NCI-H187 treated with DMSO at 0.1 percent for 48 hours (cell line): ENCODE measurements around the gene MAGEA12.
"Not testable (repeated sequence)": the region's sequence is repeated elsewhere in the genome, so short reads cannot be mapped to it uniquely, and the experiment has no call there.

Experiments used
- DNase-seq: peaks from one replicate; lab custom pipeline; 2025; lab: John Stamatoyannopoulos, UW

Gene MAGEA12

DNA sequence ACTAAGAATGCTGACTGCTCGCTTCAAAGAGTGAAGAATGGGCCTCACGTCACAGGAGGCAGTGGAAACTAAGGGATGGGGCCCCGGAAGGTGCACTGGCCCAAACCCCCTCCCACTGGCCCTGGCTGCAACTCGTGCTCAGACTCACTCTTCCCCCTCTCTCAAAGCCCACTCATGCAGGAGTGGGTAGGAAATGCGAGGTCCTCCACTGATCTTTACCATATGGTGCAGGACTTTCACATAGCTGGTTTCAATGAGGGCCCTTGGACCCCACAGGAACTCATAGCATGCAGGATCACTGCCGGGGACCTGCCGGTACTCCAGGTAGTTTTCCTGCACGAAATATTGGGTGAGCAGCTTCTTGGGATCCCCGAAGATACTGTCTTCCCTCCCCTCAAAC lies 33.0 kb downstream of the MAGEA12 start:
- DNase-seq = not testable (repeated sequence)

DNA sequence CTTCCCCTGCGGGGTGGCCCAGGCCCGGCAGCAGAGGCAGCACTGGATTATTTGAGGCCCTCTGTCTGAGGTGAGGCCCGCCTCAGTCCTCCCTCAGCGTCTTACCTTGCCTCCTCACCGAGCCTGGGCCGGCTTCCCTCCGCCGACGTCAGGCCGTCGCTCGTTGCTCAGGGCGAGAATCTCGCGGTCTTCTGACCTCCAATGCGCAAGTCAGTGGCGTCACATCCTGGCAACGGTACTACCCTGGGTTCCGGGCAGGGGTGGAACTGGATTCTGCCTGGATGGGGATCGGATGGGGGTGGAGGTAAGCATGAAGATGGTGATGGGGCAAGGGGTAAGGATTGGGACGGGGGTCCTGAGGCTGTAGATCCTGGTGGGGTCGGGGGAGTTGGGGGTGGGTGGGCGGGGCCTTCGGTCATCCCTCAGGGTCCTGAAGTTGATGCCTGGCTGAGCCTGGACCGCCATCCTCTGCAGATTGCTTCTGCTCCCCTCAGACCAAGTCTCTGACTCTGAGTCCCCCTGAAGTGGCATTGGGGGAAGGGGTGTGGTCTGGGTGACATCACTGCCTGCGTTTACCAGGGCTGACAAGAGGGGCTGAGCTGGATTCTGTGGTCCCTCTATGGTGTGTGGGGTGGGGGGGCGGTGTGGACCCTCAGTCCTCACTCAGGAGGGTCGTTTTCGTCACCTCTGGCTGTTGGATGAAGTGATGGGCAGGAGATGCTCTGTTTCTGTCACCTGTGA lies 36.2 kb downstream of the MAGEA12 start, which contains the start of gene MAGEA6:
MAGEA6 (minus strand) TSS at position 141 of the 741 bp plus-strand sequence. CDS start 2,039 bp downstream, outside the sequence.
- not testable (repeated sequence) for DNase-seq

GRCh38 chrX:152787062-152787461 lies 53.5 kb downstream of the MAGEA12 start:
- not testable (repeated sequence) for DNase-seq
